Keratinocyte (primary cell): ENCODE data around the gene PLXNA2. TPM values are rescaled to one million over a fixed set of nuclear protein-coding genes. Genes with fewer than 3 reads are reported as not detected.

Experiments
- DNase-seq: peaks from one replicate; pipeline ENCODE4 v3.0.0-alpha.2; 2011; ENCODE audit warnings: low read depth, missing footprints, low spot score
- FAIRE-seq: peaks from 2 replicates; lab custom pipeline; 2011; peaks lifted over from hg19 to GRCh38; lab: Jason Lieb, UNC
- H2AFZ ChIP-seq: 2 replicates; pipeline ENCODE4 v1.6.0; 2012; ENCODE audit warnings: low read length, control low read depth, inconsistent platforms; ENCODE audit not compliant: control insufficient read depth
- H3K27ac ChIP-seq: 2 replicates; pipeline ENCODE4 v1.5.1; 2011; ENCODE audit warnings: low read length; ENCODE audit not compliant: control insufficient read depth, insufficient read depth
- H3K27me3 ChIP-seq: 3 replicates; pipeline ENCODE4 v1.6.0; 2011; ENCODE audit warnings: low read length; ENCODE audit not compliant: control insufficient read depth, insufficient read depth; ENCODE audit errors: extremely low read depth
- H3K36me3 ChIP-seq, 2 experiments: 2 replicates in 1 of 2; 3 replicates in 1 of 2; pipeline ENCODE4 v1.5.1; 2011; ENCODE audit warnings: low read length in 2 of 2, mild to moderate bottlenecking in 1 of 2; ENCODE audit not compliant: control insufficient read depth in 2 of 2, insufficient read depth in 2 of 2; ENCODE audit errors: extremely low read depth in 1 of 2
- H3K4me1 ChIP-seq: 3 replicates; pipeline ENCODE4 v1.5.1; 2011; ENCODE audit warnings: low read length; ENCODE audit not compliant: control insufficient read depth, insufficient read depth; ENCODE audit errors: extremely low read depth
- H3K4me2 ChIP-seq: 3 replicates; pipeline ENCODE4 v1.6.0; 2011; ENCODE audit warnings: low read depth, low read length; ENCODE audit not compliant: control insufficient read depth, insufficient read depth; ENCODE audit errors: extremely low read depth
- H3K4me3 ChIP-seq, 3 experiments: fragments of 200-600 bp in 1 of 3; sonication (generic) in 1 of 3; 2 replicates in 2 of 3; 3 replicates in 1 of 3; pipeline ENCODE4 v1.5.1; 2011 to 2016; ENCODE audit warnings: low read length in 3 of 3, mild to moderate bottlenecking in 3 of 3, control low read depth in 2 of 3, inconsistent platforms in 1 of 3, low read depth in 1 of 3, mixed read lengths in 1 of 3, mixed run types in 1 of 3, moderate library complexity in 1 of 3; ENCODE audit not compliant: control insufficient read depth in 2 of 3, insufficient read depth in 2 of 3; ENCODE audit errors: extremely low read depth in 1 of 3
- H3K79me2 ChIP-seq: 2 replicates; pipeline ENCODE4 v1.6.0; 2012; ENCODE audit warnings: low read length; ENCODE audit not compliant: control insufficient read depth, insufficient read depth
- H3K9ac ChIP-seq: 3 replicates; pipeline ENCODE4 v1.6.0; 2011; ENCODE audit warnings: low read length; ENCODE audit not compliant: control insufficient read depth, insufficient read depth; ENCODE audit errors: extremely low read depth
- H3K9me1 ChIP-seq: 3 replicates; pipeline ENCODE4 v1.6.0; 2011; ENCODE audit warnings: low read length; ENCODE audit not compliant: control insufficient read depth, insufficient read depth; ENCODE audit errors: extremely low read depth
- H3K9me3 ChIP-seq: 2 replicates; pipeline ENCODE4 v1.5.1; 2012; ENCODE audit warnings: low read depth, low read length; ENCODE audit not compliant: control insufficient read depth
- H4K20me1 ChIP-seq: 3 replicates; pipeline ENCODE4 v1.6.0; 2011; ENCODE audit warnings: low read length; ENCODE audit not compliant: control insufficient read depth, insufficient read depth; ENCODE audit errors: extremely low read depth
- CTCF ChIP-seq, 3 experiments: IDR thresholded peaks in 1 of 3; conservative IDR thresholded peaks in 1 of 3; optimal IDR thresholded peaks in 1 of 3; 2 replicates in 2 of 3; 3 replicates in 1 of 3; pipeline versions ENCODE3 to v1.5.1; 2011; ENCODE audit warnings: low read length in 3 of 3, mild to moderate bottlenecking in 3 of 3, moderate library complexity in 2 of 3, control low read depth in 1 of 3, inconsistent platforms in 1 of 3; ENCODE audit not compliant: insufficient read depth in 2 of 3; ENCODE audit errors: extremely low read depth in 1 of 3
- EZH2 ChIP-seq: IDR thresholded peaks from one replicate; pipeline ENCODE4 v1.6.1; 2012; ENCODE audit warnings: inconsistent platforms, mild to moderate bottlenecking, low read length, moderate library complexity
- dilution Hi-C: fragments of 300-500 bp; cut with MboI; formaldehyde crosslinking; loops from one replicate; pipeline ENCODE4 v1.7.0; 2020; ENCODE audit warnings: low sequenced_read_pairs; ENCODE audit not compliant: extremely low pct_ligation_motif_present
- polyA plus RNA-seq, 5 experiments: library from polyadenylated mRNA; depleted of rRNA in 3 of 5; stranded (reverse) in 3 of 5; stranded (forward) in 1 of 5; unstranded in 1 of 5; fragments of >200 nt; gene quantifications; 1 replicate in 1 of 5; 2 replicates in 3 of 5; 3 replicates in 1 of 5; pipeline versions ENCODE4 v1.2.1 to v1.2.3, GENCODE V29; 2011 to 2012; ENCODE audit warnings: missing spikeins in 2 of 5, low read depth in 1 of 5, low replicate concordance in 1 of 5

PLXNA2 gene
- polyA plus RNA-seq, 1 donor (not counting 4 experiments of a cell fraction or from before 2014, with no cell fraction given): 6.7 TPM

DNA sequence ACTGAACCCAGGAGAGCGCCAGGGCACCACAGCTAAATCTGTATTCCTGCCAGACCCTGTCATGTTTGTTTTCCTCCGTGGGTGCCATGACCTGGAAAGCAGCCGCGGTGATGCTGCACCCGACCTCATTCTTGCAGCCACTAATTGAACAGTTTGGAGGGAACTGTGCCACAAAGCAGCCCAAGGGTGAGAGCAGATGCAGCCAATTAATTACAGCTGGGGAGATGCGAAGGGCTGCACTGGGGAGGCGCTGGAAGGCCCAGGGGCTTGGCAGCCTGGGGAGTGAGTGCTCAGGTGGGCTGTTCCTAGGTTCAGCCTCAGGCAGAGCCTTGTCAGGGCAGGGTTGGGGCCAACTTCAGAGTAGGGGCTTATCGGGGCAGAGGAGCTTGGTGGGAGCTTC, 174.9 kb downstream of the PLXNA2 start:
- FAIRE-seq: no peak
- no peak overlapping the region for H3K4me3 ChIP-seq
- H3K27me3 ChIP-seq: no peaks in the 10 kb centered on the region

GRCh38 chr1:208068908-208069307, 175.3 kb downstream of the PLXNA2 start:
- H4K20me1 ChIP-seq: no peaks in the 10 kb centered on the region
- no peak overlapping the region for H3K4me2 ChIP-seq
- H3K9me3 ChIP-seq: no peaks in the 10 kb centered on the region
- peaks cover 13% of the 10 kb centered on the region for H3K4me1 ChIP-seq
- no peak overlapping the region for H3K27ac ChIP-seq
- no peak overlapping the region for H2AFZ ChIP-seq
- dilution Hi-C loops: no loop called here
- TF ChIP-seq EZH2 (no peak), CTCF (optimal IDR thresholded peaks at IDR 0.05 in 1 of 3, IDR thresholded peaks at IDR 0.05 in 1 of 3, conservative IDR thresholded peaks at IDR 0.05 in 1 of 3; ENCODE audit: extremely low read depth in 1 of 3, insufficient read depth in 2 of 3, low read length in 3 of 3) (no peak)
- H3K36me3 ChIP-seq: peaks cover 2 to 12% of the 10 kb centered on the region in 2 experiments
- H3K79me2 ChIP-seq: no peaks in the 10 kb centered on the region
- FAIRE-seq (no peak), DNase-seq (no peak)
- no peak overlapping the region for H3K4me3 ChIP-seq
- H3K9me1 ChIP-seq: peaks cover 4% of the 10 kb centered on the region
- H3K9ac ChIP-seq: no peak overlapping the region
- H3K27me3 ChIP-seq: no peaks in the 10 kb centered on the region

More for the DNA sequence above, 174.9 kb downstream of the PLXNA2 start:
- Histone ChIP-seq H3K27ac (no peak overlapping the region), H3K9me1 (peaks cover 4% of the 10 kb centered on the region), H3K4me2 (no peak overlapping the region), H3K4me1 (peaks cover 13% of the 10 kb centered on the region), H3K9me3 (no peaks in the 10 kb centered on the region), H3K79me2 (no peaks in the 10 kb centered on the region), H3K9ac (no peak overlapping the region), H2AFZ (no peak overlapping the region), H3K36me3 (peaks cover 2 to 12% of the 10 kb centered on the region in 2 experiments), H4K20me1 (no peaks in the 10 kb centered on the region)
- TF ChIP-seq CTCF (optimal IDR thresholded peaks at IDR 0.05 in 1 of 3, IDR thresholded peaks at IDR 0.05 in 1 of 3, conservative IDR thresholded peaks at IDR 0.05 in 1 of 3; ENCODE audit: extremely low read depth in 1 of 3, insufficient read depth in 2 of 3, low read length in 3 of 3) (no peak), EZH2 (no peak)
- dilution Hi-C loops: no loop called here
- no peak for DNase-seq
